ENCODE results near the gene JAKMIP1. TPM values are rescaled to one million over a fixed set of nuclear protein-coding genes. Genes with fewer than 3 reads are reported as not detected.
A peak's percentile ranks its signal among the peaks of the same experiment; 100 is the strongest.

Gene JAKMIP1
- total RNA-seq, 1 donor = not detected

- Histone ChIP-seq H2AFZ (ENCODE audit: low read length) (no peak overlapping the region), H4K20me1 (ENCODE audit: insufficient read depth, low read length) (no peaks in the 10 kb centered on the region), H3K27me3 (ENCODE audit: insufficient read depth, low read length) (no peaks in the 10 kb centered on the region), H3K36me3 (ENCODE audit: insufficient read depth, low read length) (no peaks in the 10 kb centered on the region), H3K4me3 (ENCODE audit: insufficient read depth, low read length) (no peak overlapping the region), H3K4me1 (ENCODE audit: insufficient read depth, low read length) (no peaks in the 10 kb centered on the region), H3K79me2 (ENCODE audit: insufficient read depth, low read length) (no peaks in the 10 kb centered on the region), H3K4me2 (ENCODE audit: insufficient read depth, low read length) (no peak overlapping the region), H3K9me3 (ENCODE audit: low read depth, low read length) (no peaks in the 10 kb centered on the region), H3K27ac (ENCODE audit: low read depth, low read length) (no peak overlapping the region)
- DNase-seq (ENCODE audit: insufficient read length, low spot score, missing footprints) = peak; percentile 88
- TF ChIP-seq CTCF (IDR thresholded peaks at IDR 0.05; ENCODE audit: extremely low read depth, low read depth, low read length) = no peak
Measured at GRCh38 chr4:6110681-6111353, 89.5 kb downstream of the JAKMIP1 start.

GRCh38 chr4:6109842-6110560 lies 90.3 kb downstream of the JAKMIP1 start:
- DNase-seq (ENCODE audit: insufficient read length, low spot score, missing footprints) = peak; percentile 31
- TF ChIP-seq CTCF (IDR thresholded peaks at IDR 0.05; ENCODE audit: extremely low read depth, low read depth, low read length) = peak; percentile 4
- no peaks in the 10 kb centered on the region for H3K36me3 ChIP-seq (ENCODE audit: insufficient read depth, low read length)
- H3K4me2 ChIP-seq (ENCODE audit: insufficient read depth, low read length) = no peak overlapping the region
- H3K79me2 ChIP-seq (ENCODE audit: insufficient read depth, low read length) = no peaks in the 10 kb centered on the region
- H2AFZ ChIP-seq (ENCODE audit: low read length) = no peak overlapping the region
- H4K20me1 ChIP-seq (ENCODE audit: insufficient read depth, low read length) = no peaks in the 10 kb centered on the region
- H3K27me3 ChIP-seq (ENCODE audit: insufficient read depth, low read length) = no peaks in the 10 kb centered on the region
- H3K4me1 ChIP-seq (ENCODE audit: insufficient read depth, low read length) = no peaks in the 10 kb centered on the region
- no peak overlapping the region for H3K4me3 ChIP-seq (ENCODE audit: insufficient read depth, low read length)
- H3K27ac ChIP-seq (ENCODE audit: low read depth, low read length) = no peak overlapping the region
- H3K9me3 ChIP-seq (ENCODE audit: low read depth, low read length) = no peaks in the 10 kb centered on the region

GRCh38 chr4:6107886-6108285 lies 92.5 kb downstream of the JAKMIP1 start:
- no peak overlapping the region for H2AFZ ChIP-seq (ENCODE audit: low read length)
- peak; percentile 1 for DNase-seq (ENCODE audit: insufficient read length, low spot score, missing footprints)
- no peak for TF ChIP-seq CTCF (IDR thresholded peaks at IDR 0.05; ENCODE audit: extremely low read depth, low read depth, low read length)

GRCh38 chr4:6107114-6107791 lies 93.1 kb downstream of the JAKMIP1 start:
- Histone ChIP-seq H3K79me2 (ENCODE audit: insufficient read depth, low read length) (no peaks in the 10 kb centered on the region), H3K27me3 (ENCODE audit: insufficient read depth, low read length) (no peaks in the 10 kb centered on the region), H3K4me2 (ENCODE audit: insufficient read depth, low read length) (no peak overlapping the region), H2AFZ (ENCODE audit: low read length) (no peak overlapping the region), H3K9me3 (ENCODE audit: low read depth, low read length) (no peaks in the 10 kb centered on the region), H3K36me3 (ENCODE audit: insufficient read depth, low read length) (no peaks in the 10 kb centered on the region), H3K27ac (ENCODE audit: low read depth, low read length) (no peak overlapping the region), H4K20me1 (ENCODE audit: insufficient read depth, low read length) (no peaks in the 10 kb centered on the region), H3K4me3 (ENCODE audit: insufficient read depth, low read length) (no peak overlapping the region), H3K4me1 (ENCODE audit: insufficient read depth, low read length) (no peaks in the 10 kb centered on the region)
- peak; percentile 63 for DNase-seq (ENCODE audit: insufficient read length, low spot score, missing footprints)
- no peak for TF ChIP-seq CTCF (IDR thresholded peaks at IDR 0.05; ENCODE audit: extremely low read depth, low read depth, low read length)

More at GRCh38 chr4:6107886-6108285, 92.5 kb downstream of the JAKMIP1 start:
- Histone ChIP-seq H4K20me1 (ENCODE audit: insufficient read depth, low read length) (no peaks in the 10 kb centered on the region), H3K27me3 (ENCODE audit: insufficient read depth, low read length) (no peaks in the 10 kb centered on the region), H3K79me2 (ENCODE audit: insufficient read depth, low read length) (no peaks in the 10 kb centered on the region), H3K9me3 (ENCODE audit: low read depth, low read length) (no peaks in the 10 kb centered on the region), H3K36me3 (ENCODE audit: insufficient read depth, low read length) (no peaks in the 10 kb centered on the region), H3K4me1 (ENCODE audit: insufficient read depth, low read length) (no peaks in the 10 kb centered on the region), H3K27ac (ENCODE audit: low read depth, low read length) (no peak overlapping the region), H3K4me2 (ENCODE audit: insufficient read depth, low read length) (no peak overlapping the region), H3K4me3 (ENCODE audit: insufficient read depth, low read length) (no peak overlapping the region)
